HG03432 (cell line): ENCODE measurements around the gene RNU5B-1.

Experiments
- ATAC-seq: cut with Tn5 transposase; IDR thresholded peaks from one replicate; pipeline ENCODE4 v1.9.1; 2021; ENCODE audit warnings: mild to moderate bottlenecking, moderate library complexity; ENCODE audit not compliant: unreplicated experiment

RNU5B-1 gene

GRCh38 chr15:65287520-65287855 lies 17.0 kb upstream of the RNU5B-1 start:
- ATAC-seq: no peak

GRCh38 chr15:65289261-65289854 lies 15.1 kb upstream of the RNU5B-1 start:
- no peak for ATAC-seq

GRCh38 chr15:65290228-65290627 lies 14.2 kb upstream of the RNU5B-1 start:
- no peak for ATAC-seq

- ATAC-seq: no peak
These were observed 11.4 kb upstream of the RNU5B-1 start for GRCh38 chr15:65292938-65293518.

GRCh38 chr15:65298731-65299130 lies 5.7 kb upstream of the RNU5B-1 start:
- ATAC-seq: no peak

GRCh38 chr15:65300924-65301441 lies 3.5 kb upstream of the RNU5B-1 start:
- no peak for ATAC-seq

GRCh38 chr15:65302061-65302460 lies 2.4 kb upstream of the RNU5B-1 start:
- ATAC-seq: no peak

GRCh38 chr15:65303687-65304380 lies 643 bp upstream of the RNU5B-1 start:
- ATAC-seq: peak; percentile 3

- no peak for ATAC-seq
These were observed 777 bp downstream of the RNU5B-1 start for GRCh38 chr15:65305150-65305758.

GRCh38 chr15:65305776-65306175 lies 1.3 kb downstream of the RNU5B-1 start:
- no peak for ATAC-seq

GRCh38 chr15:65306551-65306950 lies 2.1 kb downstream of the RNU5B-1 start:
- no peak for ATAC-seq

GRCh38 chr15:65307978-65308377 lies 3.5 kb downstream of the RNU5B-1 start:
- ATAC-seq: no peak

GRCh38 chr15:65309882-65310418 lies 5.5 kb downstream of the RNU5B-1 start:
- no peak for ATAC-seq

GRCh38 chr15:65310431-65311137 lies 6.1 kb downstream of the RNU5B-1 start:
- no peak for ATAC-seq

GRCh38 chr15:65311760-65312159 lies 7.3 kb downstream of the RNU5B-1 start:
- no peak for ATAC-seq

- ATAC-seq: no peak
These were observed 8.0 kb downstream of the RNU5B-1 start for GRCh38 chr15:65312400-65312916.

GRCh38 chr15:65318870-65319356 lies 14.4 kb downstream of the RNU5B-1 start:
- ATAC-seq: peak; percentile 56

GRCh38 chr15:65323071-65323511 lies 18.6 kb downstream of the RNU5B-1 start:
- no peak for ATAC-seq

GRCh38 chr15:65326117-65326526 lies 21.6 kb downstream of the RNU5B-1 start:
- no peak for ATAC-seq

- ATAC-seq: no peak
These were observed 22.3 kb downstream of the RNU5B-1 start for GRCh38 chr15:65326818-65327217.
